A172 (cell line): Measurements from ENCODE around the gene EPHA2. TPM values are rescaled to one million over a fixed set of nuclear protein-coding genes. Genes with fewer than 3 reads are reported as not detected.

Experiments used
- DNase-seq: peaks from one replicate; pipeline ENCODE4 v3.0.0-alpha.2; 2015; ENCODE audit warnings: low spot score
- total RNA-seq: library from RNA; depleted of rRNA; stranded (reverse); fragments of >200 nt; shearing (Covaris generic); gene quantifications from 2 replicates; pipeline ENCODE4 v1.2.3, GENCODE V29; 2014

The EPHA2 gene
- total RNA-seq, 1 experiment from 2014 or later, result 78.1 TPM

DNA sequence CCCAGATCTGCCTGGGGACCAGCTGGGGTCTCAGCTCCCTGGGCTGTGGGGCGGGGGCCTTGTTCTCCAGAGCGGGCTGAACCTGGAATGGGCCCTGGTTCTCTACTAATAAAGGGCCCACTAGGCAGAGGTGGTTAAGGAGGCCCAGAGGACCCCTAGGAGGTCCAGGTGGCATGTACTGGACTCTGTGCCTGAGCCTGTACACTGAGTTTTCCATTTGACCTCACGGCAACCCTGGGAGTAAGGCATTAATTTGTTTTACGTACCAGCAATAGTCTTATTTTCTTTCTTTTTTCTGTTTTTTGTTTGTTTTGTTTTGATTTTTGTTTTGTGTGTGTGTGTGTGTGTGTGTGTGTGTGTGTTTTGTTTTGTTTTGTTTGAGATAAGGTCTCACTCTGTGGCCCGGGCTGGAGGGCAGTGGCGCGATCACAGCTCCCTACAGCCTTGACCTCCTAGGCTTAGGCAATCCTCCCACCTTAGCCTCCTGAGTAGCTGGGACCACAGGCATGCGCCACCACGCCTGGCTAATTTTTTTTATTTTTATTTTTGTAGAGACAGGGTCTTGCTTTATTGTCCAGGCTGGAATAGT lies 62.9 kb downstream of the EPHA2 start:
- DNase-seq, result no peak

DNA sequence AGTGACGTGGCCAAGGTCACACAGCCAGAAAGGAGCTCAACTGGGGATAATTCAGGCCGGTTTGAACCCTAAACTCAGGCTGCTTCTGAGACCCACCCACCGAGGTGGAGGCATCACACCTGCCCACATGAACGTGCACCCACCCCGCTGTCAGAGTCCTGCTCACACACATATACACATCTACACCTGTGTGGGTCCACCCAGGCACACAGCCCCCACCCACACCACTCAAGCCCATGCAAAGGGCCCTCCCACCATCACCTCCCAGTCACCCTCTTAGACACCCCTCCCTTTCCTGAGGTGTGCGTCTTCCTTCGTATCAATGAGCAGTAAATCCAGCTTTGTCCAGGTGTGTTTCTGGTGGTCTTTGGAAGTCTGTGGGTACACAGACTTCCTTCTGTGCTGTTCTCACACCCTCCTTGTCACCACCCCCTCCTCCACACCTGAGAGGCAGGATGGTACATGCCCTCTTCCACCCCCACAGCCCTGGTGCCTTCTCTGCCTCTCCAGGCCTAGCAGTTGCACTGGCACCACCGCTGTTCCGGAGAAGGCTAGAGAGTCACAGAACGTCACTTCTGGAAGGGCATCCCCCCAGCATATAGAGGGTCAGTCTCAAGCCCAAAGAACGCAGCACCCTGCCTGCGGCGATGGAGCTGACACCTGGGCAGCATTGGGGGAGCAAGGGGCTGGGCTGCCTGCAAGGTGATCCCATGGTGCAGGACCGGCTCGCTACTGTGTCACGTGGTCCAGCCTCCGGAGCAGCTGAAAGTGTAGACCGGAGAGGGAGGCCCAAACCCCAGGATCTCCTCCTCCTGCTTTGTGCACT lies 63.6 kb downstream of the EPHA2 start:
- no peak for DNase-seq

DNA sequence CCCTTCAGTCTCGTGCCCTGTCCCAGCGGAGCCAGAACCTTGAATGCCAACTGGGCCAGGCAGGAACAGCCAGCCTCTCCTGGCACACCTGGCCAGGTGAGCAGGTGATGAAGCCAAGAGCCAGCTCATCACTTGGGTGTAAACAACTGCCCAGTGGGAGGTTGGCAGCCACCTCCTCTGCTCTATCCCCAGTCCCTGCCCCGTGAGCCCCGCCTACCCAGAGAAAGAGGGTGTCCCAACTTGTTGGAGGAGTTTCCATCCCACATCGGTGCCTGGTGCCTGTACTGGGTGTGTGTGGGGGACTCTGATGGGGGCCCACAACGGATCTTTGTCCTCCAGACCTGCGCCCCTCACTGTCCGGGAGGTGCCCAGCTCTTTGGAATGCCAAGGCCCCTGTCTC lies 64.6 kb downstream of the EPHA2 start:
- no peak for DNase-seq

DNA sequence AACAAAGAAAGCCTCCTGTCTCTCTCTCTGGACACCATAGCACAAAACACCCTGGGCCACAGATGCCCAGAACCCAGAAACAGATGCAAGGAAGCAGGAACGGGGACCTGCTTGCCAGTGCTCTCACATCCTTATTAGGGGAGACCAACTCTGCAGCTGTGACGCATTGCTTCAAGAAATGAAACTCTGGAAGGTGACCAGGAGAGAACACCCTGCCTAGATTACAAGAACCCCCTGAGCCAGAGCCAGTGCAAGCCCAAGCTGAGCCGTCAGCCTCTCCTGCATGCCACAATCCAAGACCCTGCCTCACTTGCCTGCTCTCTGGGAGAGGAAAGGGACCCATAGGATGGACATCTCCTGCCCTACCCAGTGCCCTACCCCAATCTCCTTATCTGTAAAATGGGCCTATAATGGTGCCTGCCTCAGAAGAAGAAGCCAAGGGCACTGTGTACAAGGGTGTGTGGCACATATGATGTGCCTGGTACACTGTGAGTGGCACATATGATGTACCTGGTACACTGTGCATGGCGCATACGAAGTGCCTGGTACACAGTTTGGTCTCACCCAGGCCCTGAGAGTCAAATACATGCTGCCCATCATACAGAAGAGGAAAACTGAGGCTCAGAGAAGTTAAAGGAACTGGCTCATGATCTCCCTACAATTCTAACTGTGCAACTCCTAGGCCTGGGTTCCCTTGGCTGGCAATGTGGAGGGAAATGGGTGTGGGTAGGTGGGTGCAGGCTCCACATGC lies 65.6 kb downstream of the EPHA2 start:
- no peak for DNase-seq

DNA sequence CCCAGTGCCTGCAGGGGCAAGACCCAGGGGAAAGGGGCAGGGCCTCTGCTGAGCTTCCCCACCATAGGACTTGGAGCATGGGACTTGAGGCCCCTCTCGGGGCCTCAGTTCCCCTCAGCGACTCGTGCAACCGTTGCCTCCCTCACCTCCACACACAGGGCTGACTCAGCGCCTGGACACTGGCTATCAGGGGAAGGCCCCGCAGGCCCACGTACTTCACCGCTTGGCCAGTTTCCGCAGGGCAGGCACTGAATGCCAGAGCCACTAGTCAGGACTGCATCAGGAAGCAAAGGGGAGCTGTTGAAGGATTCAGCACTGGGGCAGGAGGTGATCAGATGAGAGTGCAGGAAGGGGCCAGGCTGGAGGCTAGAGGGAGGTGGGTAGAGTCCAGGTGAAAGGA lies 66.9 kb downstream of the EPHA2 start:
- DNase-seq, result peak; percentile 75

GRCh38 chr1:16088351-16088911 lies 67.4 kb downstream of the EPHA2 start:
- DNase-seq, result no peak

DNA sequence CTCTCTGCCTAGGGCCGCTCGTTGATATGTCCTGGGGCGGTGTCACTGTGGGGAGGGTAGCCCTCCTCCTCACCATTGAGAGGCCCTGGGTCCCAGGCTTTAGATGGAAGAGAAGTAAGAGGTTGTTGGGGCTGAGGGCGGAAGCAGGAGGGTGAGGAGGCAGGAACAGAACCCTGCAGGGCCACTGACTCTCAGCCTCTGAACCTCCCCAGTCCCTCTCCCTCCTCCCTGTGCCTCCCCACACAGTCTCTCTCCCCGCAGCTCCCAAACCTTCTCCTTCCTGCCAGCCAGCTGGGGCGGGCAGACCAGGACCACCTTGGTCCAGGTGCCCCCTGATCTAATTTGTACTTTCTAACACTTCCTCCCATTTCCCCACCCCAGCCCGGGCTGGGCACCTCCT lies 68.1 kb downstream of the EPHA2 start:
- no peak for DNase-seq

- no peak for DNase-seq
Observed at GRCh38 chr1:16085522-16085921, 70.3 kb downstream of the EPHA2 start.

- DNase-seq, result no peak
Observed at GRCh38 chr1:16083486-16083885, 72.4 kb downstream of the EPHA2 start.

- DNase-seq, result peak; percentile 50
Observed at GRCh38 chr1:16082283-16083038, 73.4 kb downstream of the EPHA2 start.

DNA sequence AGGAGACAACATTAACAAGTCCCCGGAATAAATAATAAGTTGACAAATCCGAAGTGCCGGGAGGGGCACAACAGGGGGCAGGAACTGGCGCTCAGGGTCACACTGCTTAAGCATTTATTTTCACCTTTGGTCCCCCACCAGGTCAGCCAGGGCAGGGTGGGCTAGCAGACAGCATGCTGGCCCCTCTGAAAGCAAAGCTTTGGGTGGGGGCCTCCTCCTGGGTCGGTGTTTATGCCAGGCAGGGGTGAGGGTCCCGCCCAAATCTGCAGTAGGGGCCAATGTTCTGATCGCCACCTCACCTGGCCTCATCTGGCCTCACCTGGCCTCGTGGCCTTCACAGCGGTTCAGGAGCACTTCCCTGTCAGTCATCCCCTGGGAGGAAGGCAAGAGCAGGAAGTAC lies 74.2 kb downstream of the EPHA2 start:
- DNase-seq, result no peak

DNA sequence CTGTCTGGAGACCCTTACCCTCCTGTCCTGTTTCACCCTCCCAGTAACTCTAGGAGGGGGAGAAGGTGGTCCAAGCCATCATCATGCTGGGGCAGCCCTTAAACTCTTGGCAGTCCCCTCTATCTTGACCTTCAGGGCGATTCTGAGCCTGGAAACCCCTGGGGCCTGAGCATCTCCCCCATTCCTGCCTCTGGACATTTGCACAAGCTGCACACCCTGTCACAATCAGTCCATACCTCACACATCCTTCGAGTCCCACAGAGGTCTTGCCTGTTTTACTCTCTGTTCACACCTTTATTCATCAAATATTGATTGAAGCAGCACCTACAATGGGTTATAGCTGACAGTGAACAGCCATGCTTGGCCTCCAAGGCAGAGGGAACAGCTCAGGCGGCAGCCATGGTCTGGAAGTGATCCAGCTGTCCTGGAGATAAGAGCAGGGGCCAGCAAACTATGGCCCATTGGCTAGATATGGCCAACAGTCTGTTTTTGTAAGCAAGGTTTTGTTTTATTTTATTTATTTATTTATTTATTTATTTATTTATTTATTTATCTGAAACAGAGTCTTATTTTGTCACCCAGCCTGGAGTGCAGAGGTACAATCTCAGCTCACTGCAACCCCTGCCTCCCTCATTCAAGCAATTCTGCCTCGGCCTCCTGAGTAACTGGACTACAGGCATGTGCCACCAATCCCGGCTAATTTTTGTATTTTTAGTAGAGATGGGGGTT lies 75.3 kb downstream of the EPHA2 start:
- no peak for DNase-seq

DNA sequence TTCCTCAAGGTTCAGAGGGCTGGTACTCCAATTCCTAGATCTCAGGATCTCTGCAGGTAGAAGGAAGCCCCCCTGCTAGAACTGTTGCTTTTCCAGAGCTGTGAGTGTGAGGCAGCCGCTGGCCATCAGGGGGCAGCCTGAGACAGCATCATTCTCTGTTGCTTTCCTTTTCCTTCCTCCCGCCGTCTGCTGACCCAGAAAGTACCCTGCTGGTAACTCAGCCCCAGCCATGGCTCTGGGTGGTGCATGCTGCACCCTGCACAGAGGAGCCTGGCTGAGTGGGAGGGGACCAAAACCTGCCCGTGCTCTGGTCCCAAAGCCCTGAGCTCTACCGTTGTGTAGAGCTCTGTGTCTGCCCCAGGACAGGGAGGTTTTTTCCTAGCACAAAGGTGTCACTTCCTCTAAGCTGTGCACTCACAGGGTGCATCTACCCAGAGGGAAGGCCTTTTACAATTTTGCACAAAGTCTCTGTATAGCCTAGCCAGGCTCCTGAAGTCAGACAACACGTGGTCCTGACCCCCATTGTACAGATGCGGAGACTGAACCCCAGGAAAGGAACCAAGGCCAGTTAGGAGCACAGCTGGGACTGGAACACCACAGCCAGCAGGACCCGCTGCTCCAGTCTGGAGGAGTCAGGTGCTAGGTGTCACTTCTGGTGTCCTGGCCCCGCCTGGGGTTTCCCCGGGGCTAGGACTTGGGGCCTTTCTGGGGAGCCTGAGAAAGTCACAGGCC lies 76.8 kb downstream of the EPHA2 start:
- peak; percentile 72 for DNase-seq

DNA sequence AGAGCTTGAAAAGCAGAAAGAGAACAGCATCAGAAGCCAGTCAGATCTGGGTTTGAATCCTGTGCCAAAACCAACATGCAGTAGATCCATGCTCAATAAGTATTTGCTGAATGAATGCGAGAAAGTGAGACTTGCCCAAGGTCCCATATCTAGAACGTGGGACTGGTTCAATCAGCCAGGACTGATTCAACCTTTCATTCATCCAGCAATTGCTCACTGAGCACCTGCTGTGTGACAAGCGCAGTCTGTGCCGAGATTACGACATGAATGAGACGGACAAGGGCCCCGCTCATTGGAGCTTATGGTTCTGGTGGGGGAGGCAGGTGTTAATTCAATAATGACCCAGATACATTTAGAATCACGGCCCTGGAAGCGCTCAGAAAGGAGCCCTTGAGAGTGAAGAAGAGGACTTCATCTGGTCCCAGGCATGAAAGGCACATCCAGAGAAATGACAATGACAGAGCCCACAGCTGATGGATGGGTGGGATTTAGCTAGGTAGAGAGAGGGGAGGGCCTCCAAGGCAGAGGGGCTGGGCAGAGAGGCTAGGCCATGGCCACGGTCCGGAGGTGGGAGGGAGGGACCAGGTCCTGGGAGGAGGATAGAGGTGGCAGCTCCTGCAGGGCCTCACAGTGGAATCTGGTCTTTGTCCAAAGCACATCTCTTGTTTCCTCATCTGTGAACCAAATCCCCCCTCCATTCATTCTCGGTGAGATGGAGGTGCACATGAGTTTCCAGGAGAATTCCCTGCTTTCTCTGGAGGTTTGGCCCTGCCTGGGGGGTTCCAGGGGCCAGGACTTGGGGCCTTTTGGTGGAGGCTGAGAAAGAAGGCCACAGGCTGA lies 78.2 kb downstream of the EPHA2 start:
- no peak for DNase-seq

GRCh38 chr1:16076865-16077238 lies 79.0 kb downstream of the EPHA2 start:
- peak; percentile 63 for DNase-seq

DNA sequence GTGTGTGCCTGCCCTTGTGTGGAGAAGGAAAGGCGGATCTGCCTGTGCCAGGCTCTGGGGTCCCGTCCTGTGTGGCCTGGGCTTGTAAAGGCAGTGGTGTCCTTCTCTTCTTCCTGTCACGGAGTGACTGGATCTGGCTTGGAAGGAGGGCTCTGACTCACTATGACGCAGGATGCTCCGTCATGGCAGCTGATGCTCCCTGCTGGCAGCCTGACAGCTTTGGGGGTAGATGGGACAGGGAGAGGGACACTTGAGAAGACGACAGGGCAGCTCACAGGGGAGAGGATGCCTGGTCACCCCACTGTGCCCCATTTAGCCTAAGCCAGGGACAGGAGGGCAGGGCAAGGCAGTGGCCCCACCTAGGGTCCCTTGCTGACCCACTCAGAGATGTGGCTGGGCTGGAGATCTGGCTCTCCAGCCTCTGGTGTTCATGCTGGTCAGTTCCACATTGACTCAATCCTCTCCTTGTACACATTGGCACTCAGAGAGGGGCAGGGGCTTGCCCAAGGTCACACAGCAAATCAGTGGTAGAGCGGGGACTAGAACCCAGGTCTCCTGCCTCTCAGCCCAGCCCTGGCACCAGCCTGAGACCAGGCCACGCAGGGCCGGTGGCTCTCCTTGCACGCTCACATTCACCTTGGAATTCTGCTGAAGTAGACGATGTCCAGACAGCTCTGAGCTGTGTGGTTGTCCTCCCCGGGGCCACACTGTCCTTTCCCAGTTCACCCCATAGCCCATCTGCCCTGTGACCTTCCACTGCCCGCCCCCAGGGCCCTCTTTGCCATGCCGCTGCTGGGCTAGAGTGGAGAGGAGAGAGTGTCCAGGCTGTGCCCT lies 79.6 kb downstream of the EPHA2 start:
- peak; percentile 90 for DNase-seq

- DNase-seq, result peak; percentile 49
Observed at GRCh38 chr1:16075337-16076030, 80.4 kb downstream of the EPHA2 start.
